RWPE2 (cell line): ENCODE data around the gene MOB2.

ENCODE experiments used
- ATAC-seq: fragments of 200-7000 bp; cut with Tn5 transposase; 3 replicates; pipeline ENCODE4 v1.9.1; 2021; ENCODE audit warnings: low read depth
- DNase-seq: peaks from one replicate; pipeline ENCODE4 v3.0.0-alpha.2; 2020; ENCODE audit warnings: low spot score
- H3K27ac ChIP-seq: fragments of 450-650 bp; 2 replicates; pipeline ENCODE4 v1.5.1; 2017; ENCODE audit warnings: mild to moderate bottlenecking; ENCODE audit not compliant: poor library complexity, severe bottlenecking
- H3K27me3 ChIP-seq: fragments of 250-450 bp; sonication (Bioruptor Pico); 2 replicates; pipeline ENCODE4 v1.5.1; 2021; ENCODE audit warnings: mild to moderate bottlenecking, moderate library complexity; ENCODE audit not compliant: insufficient read depth, poor library complexity, severe bottlenecking
- H3K36me3 ChIP-seq: fragments of 250-450 bp; sonication (Bioruptor Pico); 2 replicates; pipeline ENCODE4 v1.5.1; 2020; ENCODE audit warnings: low read depth, mild to moderate bottlenecking, moderate library complexity
- H3K4me1 ChIP-seq: fragments of 250-450 bp; sonication (Bioruptor Pico); 2 replicates; pipeline ENCODE4 v1.5.1; 2021; ENCODE audit warnings: mild to moderate bottlenecking, moderate library complexity; ENCODE audit not compliant: insufficient read depth, poor library complexity, severe bottlenecking
- H3K4me3 ChIP-seq: fragments of 250-450 bp; sonication (Bioruptor Pico); 2 replicates; pipeline ENCODE4 v1.5.1; 2021; ENCODE audit warnings: mild to moderate bottlenecking, moderate library complexity; ENCODE audit not compliant: severe bottlenecking
- H3K9me3 ChIP-seq: fragments of 250-450 bp; sonication (Bioruptor Pico); 2 replicates; pipeline ENCODE4 v1.5.1; 2021; ENCODE audit warnings: mild to moderate bottlenecking, moderate library complexity; ENCODE audit not compliant: severe bottlenecking
- CTCF ChIP-seq: fragments of 450-650 bp; IDR thresholded peaks from one replicate; pipeline ENCODE4 v1.5.1; 2017; ENCODE audit warnings: mild to moderate bottlenecking, moderate library complexity; ENCODE audit not compliant: poor library complexity, severe bottlenecking

Gene MOB2

DNA sequence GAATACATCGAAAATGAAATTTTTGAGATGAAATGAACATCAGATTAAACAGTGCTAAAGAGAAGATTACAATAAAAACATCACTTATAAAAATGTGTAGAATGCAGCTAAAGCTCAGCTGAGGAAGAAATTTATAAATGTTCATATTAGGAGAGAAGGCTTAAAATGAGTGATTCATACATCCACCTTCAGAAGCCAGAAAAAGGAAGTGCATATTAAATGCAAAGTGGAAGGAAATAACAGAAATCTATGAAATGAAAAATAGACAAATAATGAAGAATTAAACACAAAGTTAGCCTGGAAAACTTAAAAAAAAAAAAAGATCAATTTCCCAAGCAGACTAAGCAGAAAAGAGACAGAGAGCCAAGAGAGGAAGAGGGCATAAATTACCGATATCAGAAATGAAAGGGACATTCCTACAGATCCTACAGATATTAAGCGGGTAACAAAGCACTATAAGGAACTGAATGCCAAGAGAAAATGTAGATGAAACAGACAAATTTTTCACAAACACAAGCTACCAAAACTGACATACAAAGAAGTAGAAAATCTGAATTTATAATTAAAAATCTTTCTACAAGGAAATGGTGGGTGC lies 7.2 kb upstream of the MOB2 start:
- TF ChIP-seq CTCF: no peak
- no peaks in the 10 kb centered on the region for H3K36me3 ChIP-seq
- no peaks in the 10 kb centered on the region for H3K9me3 ChIP-seq
- no peak for ATAC-seq
- no peak overlapping the region for H3K4me3 ChIP-seq
- H3K4me1 ChIP-seq: no peaks in the 10 kb centered on the region
- no peak for DNase-seq
- H3K27me3 ChIP-seq: no peaks in the 10 kb centered on the region
- no peak overlapping the region for H3K27ac ChIP-seq

DNA sequence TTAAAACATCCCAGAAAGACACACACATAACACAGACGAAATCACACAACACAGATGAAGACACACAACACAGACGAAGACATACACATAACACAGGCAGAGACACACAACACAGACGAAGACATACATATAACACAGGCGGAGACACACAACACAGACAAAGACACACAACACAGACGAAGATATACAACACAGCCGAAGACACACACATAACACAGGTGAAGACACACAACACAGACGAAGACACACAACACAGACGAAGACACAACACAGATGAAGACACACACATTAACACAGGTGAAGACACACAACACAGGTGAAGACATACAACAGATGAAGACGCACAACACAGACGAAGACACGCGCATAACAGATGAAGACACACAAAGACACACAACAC lies 4.8 kb upstream of the MOB2 start:
- ATAC-seq: no peak
- H3K4me1 ChIP-seq: no peaks in the 10 kb centered on the region
- H3K4me3 ChIP-seq: no peak overlapping the region
- no peaks in the 10 kb centered on the region for H3K9me3 ChIP-seq
- H3K27me3 ChIP-seq: no peaks in the 10 kb centered on the region
- no peak for DNase-seq
- no peak for TF ChIP-seq CTCF
- no peak overlapping the region for H3K27ac ChIP-seq
- H3K36me3 ChIP-seq: no peaks in the 10 kb centered on the region

- Histone ChIP-seq H3K4me3 (no peak overlapping the region), H3K27ac (no peak overlapping the region), H3K27me3 (no peaks in the 10 kb centered on the region), H3K9me3 (no peaks in the 10 kb centered on the region), H3K36me3 (no peaks in the 10 kb centered on the region), H3K4me1 (no peaks in the 10 kb centered on the region)
- no peak for TF ChIP-seq CTCF
- ATAC-seq (no peak), DNase-seq (no peak)
Measured at GRCh38 chr11:1490651-1491050, 4.1 kb upstream of the MOB2 start.

GRCh38 chr11:1488575-1489180 lies 2.1 kb upstream of the MOB2 start:
- TF ChIP-seq CTCF: no peak

DNA sequence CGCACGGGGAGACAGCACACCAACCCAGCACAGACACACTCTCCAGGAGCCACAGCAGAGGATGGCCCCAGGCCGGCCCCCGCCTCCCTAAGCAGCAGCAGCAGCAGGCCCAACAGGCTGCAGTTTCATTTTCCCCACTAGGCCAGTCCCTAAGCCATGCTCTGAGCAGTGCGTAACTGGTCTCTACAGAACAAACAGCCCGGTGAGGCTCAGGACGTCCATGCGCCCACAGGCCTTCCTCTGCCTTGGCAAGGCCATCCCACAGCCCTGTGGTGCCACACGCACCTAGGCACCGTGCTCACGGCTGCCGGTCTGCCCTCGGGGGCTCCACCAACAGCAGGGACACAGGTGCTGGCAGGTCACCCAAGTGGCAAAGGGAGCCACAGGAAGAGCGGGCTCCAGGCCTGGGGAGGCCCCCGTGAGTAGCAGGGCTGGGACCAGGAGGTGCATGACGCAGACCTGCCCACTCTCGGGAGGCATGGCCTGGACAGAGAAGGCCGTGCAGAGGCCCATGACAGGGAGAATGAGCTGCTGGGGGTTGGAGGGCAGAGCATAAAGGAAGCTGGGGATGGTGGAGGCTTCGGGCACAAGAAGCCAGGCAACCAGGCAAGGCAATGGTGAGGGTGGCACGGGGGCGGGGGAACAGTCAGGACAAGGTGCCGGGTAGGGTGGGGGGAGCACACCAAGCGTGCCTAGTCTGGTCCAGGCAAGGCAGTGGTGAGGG lies 1.4 kb upstream of the MOB2 start:
- TF ChIP-seq CTCF: no peak
- H3K9me3 ChIP-seq: no peaks in the 10 kb centered on the region
- DNase-seq: no peak

More at GRCh38 chr11:1488575-1489180, 2.1 kb upstream of the MOB2 start:
- H3K4me1 ChIP-seq: no peaks in the 10 kb centered on the region
- no peak overlapping the region for H3K27ac ChIP-seq
- H3K36me3 ChIP-seq: no peaks in the 10 kb centered on the region
- H3K27me3 ChIP-seq: no peaks in the 10 kb centered on the region
- H3K9me3 ChIP-seq: no peaks in the 10 kb centered on the region
- DNase-seq (peak; percentile 59), ATAC-seq (no peak)
- H3K4me3 ChIP-seq: no peak overlapping the region

More for the DNA sequence above, 1.4 kb upstream of the MOB2 start:
- Histone ChIP-seq H3K27ac (no peak overlapping the region), H3K4me1 (no peaks in the 10 kb centered on the region), H3K4me3 (no peak overlapping the region), H3K27me3 (no peaks in the 10 kb centered on the region), H3K36me3 (no peaks in the 10 kb centered on the region)
- ATAC-seq: no peak
